ENCODE measurements around the gene BRMS1.

GRCh38 chr11:66339162-66339675 lies 5.7 kb downstream of the BRMS1 start:
- TF ChIP-seq, protein P1, sequence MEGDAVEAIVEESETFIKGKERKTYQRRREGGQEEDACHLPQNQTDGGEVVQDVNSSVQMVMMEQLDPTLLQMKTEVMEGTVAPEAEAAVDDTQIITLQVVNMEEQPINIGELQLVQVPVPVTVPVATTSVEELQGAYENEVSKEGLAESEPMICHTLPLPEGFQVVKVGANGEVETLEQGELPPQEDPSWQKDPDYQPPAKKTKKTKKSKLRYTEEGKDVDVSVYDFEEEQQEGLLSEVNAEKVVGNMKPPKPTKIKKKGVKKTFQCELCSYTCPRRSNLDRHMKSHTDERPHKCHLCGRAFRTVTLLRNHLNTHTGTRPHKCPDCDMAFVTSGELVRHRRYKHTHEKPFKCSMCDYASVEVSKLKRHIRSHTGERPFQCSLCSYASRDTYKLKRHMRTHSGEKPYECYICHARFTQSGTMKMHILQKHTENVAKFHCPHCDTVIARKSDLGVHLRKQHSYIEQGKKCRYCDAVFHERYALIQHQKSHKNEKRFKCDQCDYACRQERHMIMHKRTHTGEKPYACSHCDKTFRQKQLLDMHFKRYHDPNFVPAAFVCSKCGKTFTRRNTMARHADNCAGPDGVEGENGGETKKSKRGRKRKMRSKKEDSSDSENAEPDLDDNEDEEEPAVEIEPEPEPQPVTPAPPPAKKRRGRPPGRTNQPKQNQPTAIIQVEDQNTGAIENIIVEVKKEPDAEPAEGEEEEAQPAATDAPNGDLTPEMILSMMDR (conservative IDR thresholded peaks at IDR 0.05; ENCODE audit: low read depth, low read length) = no peak
- no peak for TF ChIP-seq EZH2phosphoT487 (IDR thresholded peaks at IDR 0.05; ENCODE audit: borderline replicate concordance, low read length)
- TF ChIP-seq EZH2 (IDR thresholded peaks at IDR 0.05; ENCODE audit: low read length, unreplicated experiment) = no peak

Measured in PC-3 (cell line).